T-helper 17 cell (primary cell): ENCODE measurements around the gene PSEN1. TPM values are rescaled to one million over a fixed set of nuclear protein-coding genes. Genes with fewer than 3 reads are reported as not detected.

Experiments
- ATAC-seq: fragments of 150-1000 bp; cut with Tn5 transposase; 2 replicates; pipeline ENCODE4 v1.10.0; 2021; ENCODE audit warnings: mild to moderate bottlenecking, moderate library complexity
- DNase-seq, 3 donors: peaks; one replicate each; pipeline versions ENCODE4 v3.0.0 to v3.0.0-alpha.2; 2020 to 2021
- H3K9me3 ChIP-seq: one replicate; pipeline ENCODE4 v1.7.0; 2013; ENCODE audit warnings: low read length, mild to moderate bottlenecking; ENCODE audit not compliant: control insufficient read depth, poor library complexity, severe bottlenecking
- H3K27ac Mint-ChIP-seq: one replicate; pipeline ENCODE4 v1.8.0; 2022; ENCODE audit warnings: mild to moderate bottlenecking, moderate library complexity, mixed read lengths
- H3K27me3 Mint-ChIP-seq: one replicate; pipeline ENCODE4 v1.8.0; 2022; ENCODE audit warnings: mixed read lengths
- H3K36me3 Mint-ChIP-seq: one replicate; pipeline ENCODE4 v1.8.0; 2022; ENCODE audit warnings: low read depth, mixed read lengths
- H3K4me1 Mint-ChIP-seq: one replicate; pipeline ENCODE4 v1.8.0; 2022; ENCODE audit warnings: mild to moderate bottlenecking, mixed read lengths
- H3K4me3 Mint-ChIP-seq: one replicate; pipeline ENCODE4 v1.8.0; 2022; ENCODE audit warnings: mild to moderate bottlenecking, moderate library complexity, mixed read lengths
- total RNA-seq, 4 donors: library from RNA in 2 of 4; stranded (reverse) in 2 of 4; gene quantifications; one replicate each; pipeline ENCODE4 v1.2.3 and lab custom pipeline; 2022 to 2026

The PSEN1 gene
- total RNA-seq, 2 donors from 2014 or later = 31.6 to 32.1 TPM

- Mint-ChIP-seq H3K4me1 (no peaks in the 10 kb centered on the region), H3K27me3 (no peaks in the 10 kb centered on the region), H3K27ac (no peak overlapping the region), H3K4me3 (no peak overlapping the region), H3K36me3 (peaks cover 3% of the 10 kb centered on the region)
- no peak for DNase-seq
- no peaks in the 10 kb centered on the region for H3K9me3 ChIP-seq
- no peak for ATAC-seq
These were observed 72.5 kb downstream of the PSEN1 start for GRCh38 chr14:73208846-73209245.

- no peaks in the 10 kb centered on the region for H3K9me3 ChIP-seq
- no peak for ATAC-seq
- Mint-ChIP-seq H3K4me3 (no peak overlapping the region), H3K36me3 (peaks cover 3% of the 10 kb centered on the region), H3K27me3 (no peaks in the 10 kb centered on the region), H3K4me1 (no peaks in the 10 kb centered on the region), H3K27ac (peak overlapping the region; percentile 21)
- no peak for DNase-seq
These were observed 73.6 kb downstream of the PSEN1 start for GRCh38 chr14:73209953-73210352.

GRCh38 chr14:73211251-73212040 lies 75.1 kb downstream of the PSEN1 start:
- peaks cover 3% of the 10 kb centered on the region for H3K36me3 Mint-ChIP-seq
- H3K27ac Mint-ChIP-seq = no peak overlapping the region
- H3K9me3 ChIP-seq = no peaks in the 10 kb centered on the region
- no peaks in the 10 kb centered on the region for H3K27me3 Mint-ChIP-seq
- no peak for ATAC-seq
- no peak for DNase-seq
- no peaks in the 10 kb centered on the region for H3K4me1 Mint-ChIP-seq
- no peak overlapping the region for H3K4me3 Mint-ChIP-seq

- no peak overlapping the region for H3K27ac Mint-ChIP-seq
- H3K4me3 Mint-ChIP-seq = no peak overlapping the region
- H3K36me3 Mint-ChIP-seq = peaks cover 14% of the 10 kb centered on the region
These were observed 79.7 kb downstream of the PSEN1 start for GRCh38 chr14:73216030-73216429.

GRCh38 chr14:73217411-73217810 lies 81.1 kb downstream of the PSEN1 start:
- Mint-ChIP-seq H3K4me3 (no peak overlapping the region), H3K36me3 (peaks cover 17% of the 10 kb centered on the region), H3K4me1 (peaks cover 6% of the 10 kb centered on the region), H3K27ac (no peak overlapping the region), H3K27me3 (no peaks in the 10 kb centered on the region)
- ATAC-seq (no peak), DNase-seq (no peak)
- H3K9me3 ChIP-seq = no peaks in the 10 kb centered on the region

More at GRCh38 chr14:73216030-73216429, 79.7 kb downstream of the PSEN1 start:
- DNase-seq (no peak), ATAC-seq (no peak)
- H3K9me3 ChIP-seq = no peaks in the 10 kb centered on the region
- Mint-ChIP-seq H3K27me3 (no peaks in the 10 kb centered on the region), H3K4me1 (peaks cover 2% of the 10 kb centered on the region)

- peaks cover 9% of the 10 kb centered on the region for H3K4me1 Mint-ChIP-seq
- H3K4me3 Mint-ChIP-seq = no peak overlapping the region
- ATAC-seq (no peak), DNase-seq (no peak)
- no peaks in the 10 kb centered on the region for H3K27me3 Mint-ChIP-seq
- no peak overlapping the region for H3K27ac Mint-ChIP-seq
- H3K36me3 Mint-ChIP-seq = peaks cover 17% of the 10 kb centered on the region
- H3K9me3 ChIP-seq = no peaks in the 10 kb centered on the region
These were observed 83.8 kb downstream of the PSEN1 start for GRCh38 chr14:73220061-73220460.

GRCh38 chr14:73220634-73221033 lies 84.3 kb downstream of the PSEN1 start:
- Mint-ChIP-seq H3K4me3 (no peak overlapping the region), H3K36me3 (peaks cover 19% of the 10 kb centered on the region), H3K27me3 (no peaks in the 10 kb centered on the region), H3K27ac (peak overlapping the region; percentile 27), H3K4me1 (peaks cover 10% of the 10 kb centered on the region)
- ATAC-seq (no peak), DNase-seq (no peak)
- H3K9me3 ChIP-seq = no peaks in the 10 kb centered on the region

GRCh38 chr14:73221945-73222344 lies 85.6 kb downstream of the PSEN1 start:
- Mint-ChIP-seq H3K4me3 (no peak overlapping the region), H3K4me1 (peaks cover 10% of the 10 kb centered on the region), H3K36me3 (peaks cover 19% of the 10 kb centered on the region), H3K27ac (peak overlapping the region; percentile 29), H3K27me3 (no peaks in the 10 kb centered on the region)
- ATAC-seq (no peak), DNase-seq (no peak)
- no peaks in the 10 kb centered on the region for H3K9me3 ChIP-seq

- no peaks in the 10 kb centered on the region for H3K9me3 ChIP-seq
- no peaks in the 10 kb centered on the region for H3K27me3 Mint-ChIP-seq
- no peak for DNase-seq
- H3K4me3 Mint-ChIP-seq = no peak overlapping the region
- peaks cover 10% of the 10 kb centered on the region for H3K4me1 Mint-ChIP-seq
- ATAC-seq = peak; percentile 78
- peaks cover 19% of the 10 kb centered on the region for H3K36me3 Mint-ChIP-seq
- peak overlapping the region; percentile 29 for H3K27ac Mint-ChIP-seq
These were observed 86.7 kb downstream of the PSEN1 start for GRCh38 chr14:73223049-73223448.

GRCh38 chr14:73225496-73225895 lies 89.2 kb downstream of the PSEN1 start:
- no peak for ATAC-seq
- Mint-ChIP-seq H3K27ac (no peak overlapping the region), H3K4me3 (no peak overlapping the region), H3K36me3 (peaks cover 9% of the 10 kb centered on the region), H3K27me3 (no peaks in the 10 kb centered on the region), H3K4me1 (peaks cover 10% of the 10 kb centered on the region)
- DNase-seq = no peak
- no peaks in the 10 kb centered on the region for H3K9me3 ChIP-seq

GRCh38 chr14:73227812-73228781 lies 91.8 kb downstream of the PSEN1 start:
- Mint-ChIP-seq H3K27ac (no peak overlapping the region), H3K4me1 (peaks cover 4% of the 10 kb centered on the region), H3K36me3 (peaks cover 6% of the 10 kb centered on the region), H3K4me3 (no peak overlapping the region), H3K27me3 (peaks cover 11% of the 10 kb centered on the region)
- no peak for ATAC-seq
- H3K9me3 ChIP-seq = no peaks in the 10 kb centered on the region
- no peak for DNase-seq

- H3K4me1 Mint-ChIP-seq = peaks cover 2% of the 10 kb centered on the region
- no peak overlapping the region for H3K4me3 Mint-ChIP-seq
- H3K27ac Mint-ChIP-seq = no peak overlapping the region
- DNase-seq (no peak), ATAC-seq (no peak)
- no peaks in the 10 kb centered on the region for H3K9me3 ChIP-seq
- H3K27me3 Mint-ChIP-seq = peaks cover 27% of the 10 kb centered on the region
- peaks cover 6% of the 10 kb centered on the region for H3K36me3 Mint-ChIP-seq
These were observed 93.7 kb downstream of the PSEN1 start for GRCh38 chr14:73230051-73230450.
